ENCODE measurements around the gene MKI67.

The MKI67 gene, protein sequence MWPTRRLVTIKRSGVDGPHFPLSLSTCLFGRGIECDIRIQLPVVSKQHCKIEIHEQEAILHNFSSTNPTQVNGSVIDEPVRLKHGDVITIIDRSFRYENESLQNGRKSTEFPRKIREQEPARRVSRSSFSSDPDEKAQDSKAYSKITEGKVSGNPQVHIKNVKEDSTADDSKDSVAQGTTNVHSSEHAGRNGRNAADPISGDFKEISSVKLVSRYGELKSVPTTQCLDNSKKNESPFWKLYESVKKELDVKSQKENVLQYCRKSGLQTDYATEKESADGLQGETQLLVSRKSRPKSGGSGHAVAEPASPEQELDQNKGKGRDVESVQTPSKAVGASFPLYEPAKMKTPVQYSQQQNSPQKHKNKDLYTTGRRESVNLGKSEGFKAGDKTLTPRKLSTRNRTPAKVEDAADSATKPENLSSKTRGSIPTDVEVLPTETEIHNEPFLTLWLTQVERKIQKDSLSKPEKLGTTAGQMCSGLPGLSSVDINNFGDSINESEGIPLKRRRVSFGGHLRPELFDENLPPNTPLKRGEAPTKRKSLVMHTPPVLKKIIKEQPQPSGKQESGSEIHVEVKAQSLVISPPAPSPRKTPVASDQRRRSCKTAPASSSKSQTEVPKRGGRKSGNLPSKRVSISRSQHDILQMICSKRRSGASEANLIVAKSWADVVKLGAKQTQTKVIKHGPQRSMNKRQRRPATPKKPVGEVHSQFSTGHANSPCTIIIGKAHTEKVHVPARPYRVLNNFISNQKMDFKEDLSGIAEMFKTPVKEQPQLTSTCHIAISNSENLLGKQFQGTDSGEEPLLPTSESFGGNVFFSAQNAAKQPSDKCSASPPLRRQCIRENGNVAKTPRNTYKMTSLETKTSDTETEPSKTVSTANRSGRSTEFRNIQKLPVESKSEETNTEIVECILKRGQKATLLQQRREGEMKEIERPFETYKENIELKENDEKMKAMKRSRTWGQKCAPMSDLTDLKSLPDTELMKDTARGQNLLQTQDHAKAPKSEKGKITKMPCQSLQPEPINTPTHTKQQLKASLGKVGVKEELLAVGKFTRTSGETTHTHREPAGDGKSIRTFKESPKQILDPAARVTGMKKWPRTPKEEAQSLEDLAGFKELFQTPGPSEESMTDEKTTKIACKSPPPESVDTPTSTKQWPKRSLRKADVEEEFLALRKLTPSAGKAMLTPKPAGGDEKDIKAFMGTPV (N-terminal part only)

DNA sequence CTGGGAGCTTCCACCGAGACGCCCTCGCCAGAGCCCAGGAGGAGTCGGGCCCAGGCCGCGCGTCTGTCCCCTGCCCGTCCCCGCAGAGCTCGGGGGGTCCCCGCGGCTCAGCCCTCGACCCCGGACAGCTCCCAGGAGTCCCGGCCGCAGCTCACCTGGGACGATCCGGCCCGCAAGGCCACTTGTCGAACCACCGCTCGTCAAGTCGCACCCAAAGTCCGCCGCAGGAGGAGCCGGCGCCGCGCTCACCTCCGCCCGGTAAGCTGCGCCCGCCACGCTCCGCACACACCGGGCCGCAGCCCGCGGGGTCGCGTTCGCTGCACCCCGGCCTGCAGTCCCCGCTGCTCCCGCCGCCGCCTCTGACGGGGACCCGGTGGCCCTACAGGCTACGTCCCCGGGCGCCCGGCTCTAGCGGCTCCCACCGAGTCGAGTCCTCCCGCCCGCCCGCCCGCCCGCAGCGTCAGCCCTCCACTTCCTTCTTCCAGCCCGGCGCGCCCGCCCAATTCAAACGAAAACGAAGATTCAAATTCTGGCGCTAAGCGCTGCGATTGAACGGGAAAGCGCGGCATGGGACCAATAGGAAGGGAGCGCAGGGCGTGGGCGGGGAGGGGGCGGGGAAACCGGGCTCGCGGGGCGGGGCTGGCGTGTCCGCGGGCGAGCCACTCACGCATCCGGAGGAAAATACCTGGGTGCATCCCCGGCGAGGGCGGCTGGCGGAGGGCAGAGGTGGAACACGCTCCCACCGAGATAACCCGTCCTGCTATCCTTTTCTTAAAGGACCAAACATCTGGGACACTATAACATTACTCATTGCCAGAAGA is at the start of gene MKI67:
TSS of gene MKI67 (minus strand) at position 480 of the 821 bp plus-strand sequence. CDS start 756 bp downstream, outside the sequence.
- Histone ChIP-seq H2AFZ (ENCODE audit: low read depth) (peak within 1 kb of the TSS; percentile 97), H3K9ac (peak within 1 kb of the TSS; percentile 88), H3K4me1 (ENCODE audit: low read depth, poor library complexity, severe bottlenecking) (peaks cover 36% of the 10 kb centered on the region), H3K79me2 (ENCODE audit: insufficient read depth, low read depth) (peaks cover 46% of the 10 kb centered on the region), H3K4me3 (IDR thresholded peaks at IDR 0.05; ENCODE audit: insufficient read depth, low read depth, low read length) (no peak within 1 kb of the TSS), H4K20me1 (ENCODE audit: insufficient read depth) (peaks cover 16% of the 10 kb centered on the region), H3K36me3 (ENCODE audit: insufficient read depth) (0 out of 2 replicates have a peak, but pooled peaks cover 8% of the 10 kb centered on the region), H3K27me3 (ENCODE audit: insufficient read depth, low read depth) (no peaks in the 10 kb centered on the region), H3K4me2 (peak within 1 kb of the TSS; percentile 82), H3K27ac (peak within 1 kb of the TSS; percentile 62)
- TF ChIP-seq, protein P1, sequence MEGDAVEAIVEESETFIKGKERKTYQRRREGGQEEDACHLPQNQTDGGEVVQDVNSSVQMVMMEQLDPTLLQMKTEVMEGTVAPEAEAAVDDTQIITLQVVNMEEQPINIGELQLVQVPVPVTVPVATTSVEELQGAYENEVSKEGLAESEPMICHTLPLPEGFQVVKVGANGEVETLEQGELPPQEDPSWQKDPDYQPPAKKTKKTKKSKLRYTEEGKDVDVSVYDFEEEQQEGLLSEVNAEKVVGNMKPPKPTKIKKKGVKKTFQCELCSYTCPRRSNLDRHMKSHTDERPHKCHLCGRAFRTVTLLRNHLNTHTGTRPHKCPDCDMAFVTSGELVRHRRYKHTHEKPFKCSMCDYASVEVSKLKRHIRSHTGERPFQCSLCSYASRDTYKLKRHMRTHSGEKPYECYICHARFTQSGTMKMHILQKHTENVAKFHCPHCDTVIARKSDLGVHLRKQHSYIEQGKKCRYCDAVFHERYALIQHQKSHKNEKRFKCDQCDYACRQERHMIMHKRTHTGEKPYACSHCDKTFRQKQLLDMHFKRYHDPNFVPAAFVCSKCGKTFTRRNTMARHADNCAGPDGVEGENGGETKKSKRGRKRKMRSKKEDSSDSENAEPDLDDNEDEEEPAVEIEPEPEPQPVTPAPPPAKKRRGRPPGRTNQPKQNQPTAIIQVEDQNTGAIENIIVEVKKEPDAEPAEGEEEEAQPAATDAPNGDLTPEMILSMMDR (conservative IDR thresholded peaks at IDR 0.05; ENCODE audit: low read depth, low read length): no peak

DNA sequence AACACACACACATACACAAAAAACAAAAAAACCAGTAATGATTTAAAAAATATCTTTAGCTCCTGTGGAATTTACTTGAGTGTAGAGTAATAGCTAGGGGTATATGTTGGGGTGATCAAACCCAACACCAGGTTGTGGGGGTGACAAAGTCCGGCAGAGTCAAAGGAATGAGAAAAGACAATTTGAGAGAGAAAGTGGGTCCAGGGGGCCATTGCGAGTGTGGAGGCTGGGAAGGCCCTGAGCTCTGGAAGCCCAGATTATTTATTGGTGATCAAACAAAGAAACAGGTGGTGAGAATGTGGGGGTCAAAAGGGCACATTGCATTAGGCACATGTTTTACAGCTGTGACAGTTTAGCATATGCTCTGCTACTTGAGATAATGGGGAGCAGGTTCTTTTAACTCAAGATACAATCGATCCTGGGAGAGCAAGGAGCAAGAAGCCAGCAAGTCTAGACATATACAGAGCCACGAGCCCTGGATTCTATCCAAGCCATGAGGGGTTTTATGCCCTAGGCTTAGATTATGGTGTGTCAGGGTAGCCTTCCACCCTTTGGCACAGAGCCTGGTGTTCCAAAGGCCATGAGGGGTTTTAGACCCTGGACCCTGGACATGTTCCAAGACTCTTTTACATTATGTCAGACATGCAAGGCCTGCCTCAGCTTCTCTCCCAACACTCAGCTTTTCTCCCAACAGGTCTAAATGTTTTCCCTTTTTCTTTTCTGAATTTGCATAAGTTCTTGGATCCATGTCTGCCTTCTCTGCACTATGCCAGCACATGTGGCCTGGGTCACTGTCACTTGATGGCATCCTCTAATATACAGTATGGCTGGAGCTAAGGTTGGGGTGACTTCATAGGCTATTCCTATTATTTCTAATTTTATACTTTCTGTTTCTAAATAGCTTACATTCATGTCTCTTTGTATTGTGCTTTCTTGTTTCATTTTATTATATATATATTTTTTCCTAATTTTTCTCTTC is 48.6 kb upstream of the MKI67 start:
- Histone ChIP-seq H3K4me1 (ENCODE audit: low read depth, poor library complexity, severe bottlenecking) (no peaks in the 10 kb centered on the region), H3K4me3 (IDR thresholded peaks at IDR 0.05; ENCODE audit: insufficient read depth, low read depth, low read length) (no peak overlapping the region), H3K79me2 (ENCODE audit: insufficient read depth, low read depth) (no peaks in the 10 kb centered on the region), H3K9ac (no peak overlapping the region), H3K36me3 (ENCODE audit: insufficient read depth) (no peaks in the 10 kb centered on the region), H3K27ac (no peak overlapping the region), H3K27me3 (ENCODE audit: insufficient read depth, low read depth) (no peaks in the 10 kb centered on the region), H2AFZ (ENCODE audit: low read depth) (no peak overlapping the region), H3K4me2 (no peak overlapping the region), H4K20me1 (ENCODE audit: insufficient read depth) (no peaks in the 10 kb centered on the region)
- TF ChIP-seq, protein P1 (conservative IDR thresholded peaks at IDR 0.05; ENCODE audit: low read depth, low read length): no peak

DNA sequence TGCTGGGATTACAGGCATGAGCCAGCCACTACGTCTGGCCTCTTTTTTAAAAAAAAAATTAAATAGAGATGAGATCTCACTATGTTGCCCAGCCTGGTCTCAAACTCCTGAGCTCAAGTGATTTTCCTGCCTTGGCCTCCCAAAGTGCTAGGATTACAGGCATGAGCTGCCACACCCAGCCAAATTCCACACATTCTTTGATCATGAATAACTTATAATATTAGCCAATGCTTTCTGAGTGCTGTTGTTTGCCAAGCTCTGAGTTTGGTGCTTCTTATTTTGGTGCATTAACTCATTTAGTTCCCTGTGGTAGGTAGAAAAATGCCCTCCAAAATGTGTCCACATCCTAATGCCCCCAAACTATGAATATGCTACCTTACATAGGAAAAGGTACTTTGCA is 47.2 kb upstream of the MKI67 start:
- H3K9ac ChIP-seq: no peak overlapping the region
- no peaks in the 10 kb centered on the region for H3K36me3 ChIP-seq (ENCODE audit: insufficient read depth)
- H4K20me1 ChIP-seq (ENCODE audit: insufficient read depth): no peaks in the 10 kb centered on the region
- no peaks in the 10 kb centered on the region for H3K27me3 ChIP-seq (ENCODE audit: insufficient read depth, low read depth)
- H3K4me2 ChIP-seq: no peak overlapping the region
- no peak overlapping the region for H3K4me3 ChIP-seq (IDR thresholded peaks at IDR 0.05; ENCODE audit: insufficient read depth, low read depth, low read length)
- H2AFZ ChIP-seq (ENCODE audit: low read depth): no peak overlapping the region
- H3K4me1 ChIP-seq (ENCODE audit: low read depth, poor library complexity, severe bottlenecking): no peaks in the 10 kb centered on the region
- no peaks in the 10 kb centered on the region for H3K79me2 ChIP-seq (ENCODE audit: insufficient read depth, low read depth)
- TF ChIP-seq, protein P1 (conservative IDR thresholded peaks at IDR 0.05; ENCODE audit: low read depth, low read length): no peak
- H3K27ac ChIP-seq: no peak overlapping the region
